SK-N-SH (cell line): Measurements from ENCODE around the gene ZNF444. TPM values are rescaled to one million over a fixed set of nuclear protein-coding genes. Genes with fewer than 3 reads are reported as not detected.

Source experiments
- CTCF ChIA-PET: fragments of 300-600, 350-600 bp; formaldehyde crosslinking; extraction: SDS; loops from one replicate; lab custom pipeline; 2021; lab: Yijun Ruan, JAX
- POLR2A ChIA-PET: fragments of 350-600 bp; sonication (Branson Sonifier 250); formaldehyde crosslinking; extraction: SDS; loops from one replicate; lab custom pipeline; 2020; ENCODE audit warnings: antibody characterized with exemption, inconsistent platforms; lab: Yijun Ruan, JAX
- DNase-seq: peaks from one replicate; pipeline ENCODE4 v3.0.0; 2012
- H2AFZ ChIP-seq: fragments of 200-600 bp; sonication (generic); 2 replicates; pipeline ENCODE4 v1.8.1; 2016; ENCODE audit warnings: antibody characterized with exemption, mild to moderate bottlenecking, low read depth
- H3F3A ChIP-seq: fragments of 200-600 bp; sonication (generic); replicated peaks from 2 replicates; pipeline ENCODE3; 2016; ENCODE audit warnings: antibody characterized with exemption, mild to moderate bottlenecking; ENCODE audit not compliant: insufficient read depth
- H3K27ac ChIP-seq, 2 experiments: fragments of 200-500 bp in 1 of 2; fragments of 200-600 bp in 1 of 2; sonication (Bioruptor generic) in 1 of 2; sonication (generic), shearing (Covaris generic) in 1 of 2; 2 replicates each; pipeline versions ENCODE4 v1.5.1 to v1.6.1; 2014 to 2016; ENCODE audit warnings: low read depth in 2 of 2, inconsistent platforms in 1 of 2, low read length in 1 of 2, mild to moderate bottlenecking in 1 of 2, mixed read lengths in 1 of 2
- H3K27me3 ChIP-seq: fragments of 200-600 bp; sonication (generic), shearing (Covaris generic); 2 replicates; pipeline ENCODE4 v1.6.1; 2016; ENCODE audit warnings: mixed run types; ENCODE audit not compliant: insufficient read depth
- H3K36me3 ChIP-seq, 2 experiments: fragments of 200-500 bp in 1 of 2; fragments of 200-600 bp in 1 of 2; sonication (Bioruptor generic) in 1 of 2; sonication (generic) in 1 of 2; replicated peaks in 1 of 2; 2 replicates each; pipeline versions ENCODE3 to v1.5.1; 2014 to 2016; ENCODE audit warnings: low read length in 1 of 2, mild to moderate bottlenecking in 1 of 2; ENCODE audit not compliant: insufficient read depth in 2 of 2, control insufficient read depth in 1 of 2
- H3K4me1 ChIP-seq, 2 experiments: fragments of 200-500 bp in 1 of 2; fragments of 200-600 bp in 1 of 2; sonication (Bioruptor generic) in 1 of 2; sonication (generic), shearing (Covaris generic) in 1 of 2; 2 replicates each; pipeline versions ENCODE4 v1.5.1 to v1.6.1; 2014 to 2016; ENCODE audit warnings: low read depth in 1 of 2, low read length in 1 of 2, mixed run types in 1 of 2; ENCODE audit not compliant: insufficient read depth in 2 of 2, control insufficient read depth in 1 of 2
- H3K4me2 ChIP-seq: fragments of 200-600 bp; sonication (generic), shearing (Covaris generic); 2 replicates; pipeline ENCODE4 v1.6.1; 2017; ENCODE audit warnings: mixed run types
- H3K4me3 ChIP-seq, 2 experiments: fragments of 200-500 bp in 1 of 2; fragments of 200-600 bp in 1 of 2; sonication (Bioruptor generic) in 1 of 2; sonication (generic), shearing (Covaris generic) in 1 of 2; 2 replicates each; pipeline versions ENCODE4 v1.5.1 to v1.8.1; 2014 to 2016; ENCODE audit warnings: low read depth in 2 of 2, inconsistent platforms in 1 of 2, low read length in 1 of 2, mild to moderate bottlenecking in 1 of 2, mixed read lengths in 1 of 2, moderate library complexity in 1 of 2
- H3K79me2 ChIP-seq: fragments of 200-600 bp; sonication (generic); 2 replicates; pipeline ENCODE4 v1.8.1; 2017; ENCODE audit warnings: mild to moderate bottlenecking; ENCODE audit not compliant: insufficient read depth
- H3K9ac ChIP-seq: fragments of 200-600 bp; sonication (generic); 2 replicates; pipeline ENCODE4 v1.6.1; 2017; ENCODE audit warnings: mixed run types
- H3K9me2 ChIP-seq: fragments of 200-600 bp; sonication (generic); 2 replicates; pipeline ENCODE4 v1.6.1; 2017; ENCODE audit warnings: mixed run types
- H3K9me3 ChIP-seq: fragments of 200-600 bp; sonication (generic); 2 replicates; pipeline ENCODE4 v1.6.1; 2017; ENCODE audit warnings: mixed run types, mild to moderate bottlenecking, moderate library complexity
- H4K20me1 ChIP-seq: fragments of 200-600 bp; sonication (generic); 2 replicates; pipeline ENCODE4 v1.6.1; 2017; ENCODE audit warnings: mild to moderate bottlenecking, mixed run types; ENCODE audit not compliant: insufficient read depth
- CHD2 ChIP-seq: fragments of 150-350 bp; IDR thresholded peaks from 2 replicates; pipeline ENCODE4 v1.6.1; 2018; ENCODE audit warnings: low read length; ENCODE audit not compliant: partially characterized antibody
- EZH2phosphoT487 ChIP-seq: fragments of 200-600 bp; sonication (generic); IDR thresholded peaks from 2 replicates; pipeline ENCODE4 v1.6.1; 2017; ENCODE audit warnings: low read depth, mixed run types, mild to moderate bottlenecking, antibody characterized with exemption, moderate library complexity, borderline replicate concordance
- GABPA ChIP-seq: IDR thresholded peaks from 2 replicates; pipeline ENCODE4 v1.4.0; 2012; ENCODE audit warnings: low read depth, mild to moderate bottlenecking
- MEF2A ChIP-seq: IDR thresholded peaks from 2 replicates; pipeline ENCODE4 v1.4.0; 2012; ENCODE audit warnings: low read depth, borderline replicate concordance
- MXI1 ChIP-seq: IDR thresholded peaks from 2 replicates; pipeline ENCODE4 v1.6.1; 2012; ENCODE audit warnings: mild to moderate bottlenecking, low read depth, low read length, improper control_type of control experiment
- NFIC ChIP-seq: IDR thresholded peaks from 2 replicates; pipeline ENCODE4 v1.4.0; 2012; ENCODE audit warnings: borderline replicate concordance
- NRF1 ChIP-seq: IDR thresholded peaks from 2 replicates; pipeline ENCODE4 v1.6.1; 2012; ENCODE audit warnings: low read depth, mild to moderate bottlenecking, low read length
- POLR2AphosphoS5 ChIP-seq: IDR thresholded peaks from 2 replicates; pipeline ENCODE4 v1.6.1; 2012; ENCODE audit warnings: low read depth, low read length
- RFX5 ChIP-seq: IDR thresholded peaks from 2 replicates; pipeline ENCODE4 v1.6.1; 2012; ENCODE audit warnings: mild to moderate bottlenecking, improper control_type of control experiment, low read length
- SIN3A ChIP-seq: IDR thresholded peaks from 2 replicates; pipeline ENCODE4 v1.6.1; 2012; ENCODE audit warnings: low read depth, mild to moderate bottlenecking, low read length, moderate library complexity, borderline replicate concordance
- TAF1 ChIP-seq: IDR thresholded peaks from 2 replicates; pipeline ENCODE4 v1.6.1; 2012; ENCODE audit warnings: low read depth, mild to moderate bottlenecking, low read length, moderate library complexity, borderline replicate concordance
- YY1 ChIP-seq: IDR thresholded peaks from 2 replicates; pipeline ENCODE4 v1.4.0; 2012; ENCODE audit warnings: low read depth, mild to moderate bottlenecking
- WGBS: methylation state at CpG from one replicate; pipeline ENCODE4 v1.1.6; 2017; ENCODE audit warnings: low lambda C conversion rate; 5-methylcytosine and 5-hydroxymethylcytosine counted together
- polyA plus RNA-seq, 3 experiments: library from polyadenylated mRNA; depleted of rRNA; stranded (reverse); fragments of >200 nt; gene quantifications; 2 replicates each; pipeline ENCODE4 v1.2.3, GENCODE V29; 2012
- TF ChIP-seq, protein P1 (sequence below): IDR thresholded peaks from 2 replicates; pipeline ENCODE4; 2012
- TF ChIP-seq, protein P2 (sequence below): fragments of 200-600 bp; sonication (generic); IDR thresholded peaks from 2 replicates; pipeline ENCODE4 v1.6.1; 2017; ENCODE audit warnings: antibody characterized with exemption, mild to moderate bottlenecking, moderate library complexity
- TF ChIP-seq, protein P3 (sequence below): IDR thresholded peaks from 2 replicates; pipeline ENCODE4 v1.4.0; 2012; ENCODE audit warnings: low read depth, borderline replicate concordance
- TF ChIP-seq, protein P4 (sequence below): IDR thresholded peaks from 2 replicates; pipeline ENCODE4 v1.4.0; 2012; ENCODE audit warnings: low read depth

ZNF444 gene
- polyA plus RNA-seq, 1 of the 3 experiments (the other 2 are of a cell fraction): 23.2 TPM

DNA sequence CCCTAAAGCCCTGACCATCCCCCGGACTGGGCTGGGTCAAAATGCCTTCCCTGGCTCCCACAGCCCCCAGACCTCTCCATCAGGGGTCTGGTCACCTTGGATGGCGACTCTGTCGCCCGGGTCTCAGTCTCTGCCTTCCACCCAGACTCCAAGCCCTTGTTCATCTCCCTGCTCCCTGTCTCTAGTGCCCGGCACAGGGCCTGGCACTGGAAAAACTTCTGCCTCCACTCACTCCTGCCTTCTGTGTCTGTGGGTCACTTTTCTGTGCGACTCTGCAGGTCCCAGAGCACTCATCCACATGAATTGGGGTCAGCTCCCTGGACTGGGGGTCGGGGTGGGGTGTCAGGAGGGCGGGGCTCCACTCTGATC, 21.1 kb upstream of the ZNF444 start:
- peak overlapping the region; percentile 98 for H3K4me2 ChIP-seq
- TF ChIP-seq NFIC (no peak), CHD2 (no peak)
- TF ChIP-seq, all 33 proteins: peak for 0
- no peaks in the 10 kb centered on the region for H3K9me3 ChIP-seq
- WGBS: 10% methylated on average over 8 of the region's 8 CpGs
- no peak overlapping the region for H2AFZ ChIP-seq
- peak overlapping the region; percentile 83 to 90 for H3K27ac ChIP-seq
- H3F3A ChIP-seq: peaks cover 6% of the 10 kb centered on the region
- ChIA-PET CTCF (interaction anchor here (0.9 to 1.2 kb wide), 3 partner anchors 39 to 44 kb away, joined by 3 to 5 read pairs (median 4); no protein-coding TSS in a partner anchor), POLR2A (no interaction called here)
- no peak for DNase-seq
- H3K36me3 ChIP-seq: peaks cover 0 to 12% of the 10 kb centered on the region in 2 experiments
- no peaks in the 10 kb centered on the region for H3K9me2 ChIP-seq
- H3K27me3 ChIP-seq: no peaks in the 10 kb centered on the region
- peak overlapping the region; percentile 95 for H3K9ac ChIP-seq
- H3K79me2 ChIP-seq: peaks cover 54% of the 10 kb centered on the region
- H4K20me1 ChIP-seq: peaks cover 51% of the 10 kb centered on the region
- H3K4me1 ChIP-seq: peaks cover 4 to 21% of the 10 kb centered on the region in 2 experiments; a peak in 1 of 4 replicates
- peak overlapping the region; percentile 86 to 91 for H3K4me3 ChIP-seq

DNA sequence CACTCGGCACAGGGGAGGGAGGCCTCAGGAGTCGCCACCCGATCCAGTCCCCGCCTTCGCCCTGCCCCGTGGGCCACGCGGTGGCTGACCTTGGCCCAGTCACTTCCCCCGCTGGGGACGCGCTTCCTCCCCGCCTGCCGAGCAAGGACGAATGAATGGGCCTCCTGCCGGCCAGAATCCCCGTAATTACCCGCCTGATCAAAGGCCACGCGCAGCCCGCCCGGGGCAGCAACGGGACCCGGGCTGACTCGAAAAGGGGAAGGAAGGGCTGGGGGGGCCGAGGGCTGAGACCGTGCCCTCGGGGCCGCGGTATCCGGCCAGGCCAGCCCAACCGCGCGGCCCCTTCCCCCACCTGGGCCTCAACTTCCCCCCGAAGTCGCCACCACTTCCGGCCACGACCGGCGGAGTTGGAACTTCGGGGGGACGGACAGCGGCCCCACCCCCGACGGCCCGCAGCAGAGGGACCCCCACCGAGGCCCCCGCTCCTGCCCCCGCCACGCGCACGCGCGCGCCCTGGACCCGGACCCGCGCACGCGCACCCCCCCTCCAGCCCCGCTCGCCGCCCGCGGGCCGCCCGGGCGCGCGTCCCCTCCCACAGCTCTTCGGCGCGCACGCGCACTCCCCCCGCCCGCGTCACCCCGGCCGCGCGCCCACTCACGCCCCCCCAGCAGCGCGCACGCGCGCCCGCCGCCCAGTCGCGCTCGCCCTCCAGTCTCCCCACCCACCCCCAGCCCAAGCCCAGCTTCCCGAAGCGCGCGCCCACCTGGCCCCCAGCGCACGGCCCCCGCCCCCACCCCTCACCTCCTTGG, 20.5 kb upstream of the ZNF444 start:
- Histone ChIP-seq H3K9me2 (no peaks in the 10 kb centered on the region), H3K79me2 (peaks cover 48% of the 10 kb centered on the region), H4K20me1 (peaks cover 46% of the 10 kb centered on the region), H3F3A (peaks cover 6% of the 10 kb centered on the region), H3K4me2 (peak overlapping the region; percentile 98), H3K27ac (peak overlapping the region; percentile 83 to 90), H2AFZ (no peak overlapping the region), H3K9ac (peak overlapping the region; percentile 95), H3K4me1 (peaks cover 4 to 21% of the 10 kb centered on the region in 2 experiments; a peak in 1 of 4 replicates), H3K36me3 (peaks cover 0 to 12% of the 10 kb centered on the region in 2 experiments), H3K27me3 (no peaks in the 10 kb centered on the region), H3K4me3 (peak overlapping the region; percentile 86 to 91), H3K9me3 (no peaks in the 10 kb centered on the region)
- POLR2A ChIA-PET: interaction anchor here (0.5 to 1.5 kb wide), 7 partner anchors 8 to 446 kb away, joined by 3 to 8 read pairs (median 4); partner anchors contain the start of gene ZNF444
- 0% methylated on average over 12 of the region's 99 CpGs for WGBS
- peak; percentile 64 for TF ChIP-seq GABPA
- TF ChIP-seq SIN3A: 0 out of 2 replicates have a peak, but pooled peaks have one; percentile 18
- TF ChIP-seq YY1: 0 out of 2 replicates have a peak, but pooled peaks have one; percentile 1
- no peak for TF ChIP-seq RFX5
- TF ChIP-seq, protein P1, sequence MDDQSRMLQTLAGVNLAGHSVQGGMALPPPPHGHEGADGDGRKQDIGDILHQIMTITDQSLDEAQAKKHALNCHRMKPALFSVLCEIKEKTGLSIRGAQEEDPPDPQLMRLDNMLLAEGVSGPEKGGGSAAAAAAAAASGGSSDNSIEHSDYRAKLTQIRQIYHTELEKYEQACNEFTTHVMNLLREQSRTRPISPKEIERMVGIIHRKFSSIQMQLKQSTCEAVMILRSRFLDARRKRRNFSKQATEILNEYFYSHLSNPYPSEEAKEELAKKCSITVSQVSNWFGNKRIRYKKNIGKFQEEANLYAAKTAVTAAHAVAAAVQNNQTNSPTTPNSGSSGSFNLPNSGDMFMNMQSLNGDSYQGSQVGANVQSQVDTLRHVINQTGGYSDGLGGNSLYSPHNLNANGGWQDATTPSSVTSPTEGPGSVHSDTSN: no peak
- peak; percentile 57 for TF ChIP-seq POLR2AphosphoS5
- TF ChIP-seq MXI1: peak; percentile 49
- TF ChIP-seq EZH2phosphoT487: no peak
- TF ChIP-seq CHD2: peak; percentile 41
- TF ChIP-seq NRF1: peak; percentile 56
- TF ChIP-seq, protein P2, sequence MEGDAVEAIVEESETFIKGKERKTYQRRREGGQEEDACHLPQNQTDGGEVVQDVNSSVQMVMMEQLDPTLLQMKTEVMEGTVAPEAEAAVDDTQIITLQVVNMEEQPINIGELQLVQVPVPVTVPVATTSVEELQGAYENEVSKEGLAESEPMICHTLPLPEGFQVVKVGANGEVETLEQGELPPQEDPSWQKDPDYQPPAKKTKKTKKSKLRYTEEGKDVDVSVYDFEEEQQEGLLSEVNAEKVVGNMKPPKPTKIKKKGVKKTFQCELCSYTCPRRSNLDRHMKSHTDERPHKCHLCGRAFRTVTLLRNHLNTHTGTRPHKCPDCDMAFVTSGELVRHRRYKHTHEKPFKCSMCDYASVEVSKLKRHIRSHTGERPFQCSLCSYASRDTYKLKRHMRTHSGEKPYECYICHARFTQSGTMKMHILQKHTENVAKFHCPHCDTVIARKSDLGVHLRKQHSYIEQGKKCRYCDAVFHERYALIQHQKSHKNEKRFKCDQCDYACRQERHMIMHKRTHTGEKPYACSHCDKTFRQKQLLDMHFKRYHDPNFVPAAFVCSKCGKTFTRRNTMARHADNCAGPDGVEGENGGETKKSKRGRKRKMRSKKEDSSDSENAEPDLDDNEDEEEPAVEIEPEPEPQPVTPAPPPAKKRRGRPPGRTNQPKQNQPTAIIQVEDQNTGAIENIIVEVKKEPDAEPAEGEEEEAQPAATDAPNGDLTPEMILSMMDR: peak; percentile 25; the same call in 1 of the 2 replicates
- TF ChIP-seq MEF2A: no peak
- TF ChIP-seq, protein P3, sequence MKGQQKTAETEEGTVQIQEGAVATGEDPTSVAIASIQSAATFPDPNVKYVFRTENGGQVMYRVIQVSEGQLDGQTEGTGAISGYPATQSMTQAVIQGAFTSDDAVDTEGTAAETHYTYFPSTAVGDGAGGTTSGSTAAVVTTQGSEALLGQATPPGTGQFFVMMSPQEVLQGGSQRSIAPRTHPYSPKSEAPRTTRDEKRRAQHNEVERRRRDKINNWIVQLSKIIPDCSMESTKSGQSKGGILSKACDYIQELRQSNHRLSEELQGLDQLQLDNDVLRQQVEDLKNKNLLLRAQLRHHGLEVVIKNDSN: 0 out of 2 replicates have a peak, but pooled peaks have one; percentile 16
- TF ChIP-seq, protein P4, sequence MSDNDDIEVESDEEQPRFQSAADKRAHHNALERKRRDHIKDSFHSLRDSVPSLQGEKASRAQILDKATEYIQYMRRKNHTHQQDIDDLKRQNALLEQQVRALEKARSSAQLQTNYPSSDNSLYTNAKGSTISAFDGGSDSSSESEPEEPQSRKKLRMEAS: peak; percentile 84; the same call in 1 of the 2 replicates
- TF ChIP-seq TAF1: peak; percentile 26; the same call in 1 of the 2 replicates
- CTCF ChIA-PET: interaction anchor here (0.6 to 1.5 kb wide), 6 partner anchors 40 to 1742 kb away, joined by 3 to 5 read pairs (median 4); no protein-coding TSS in a partner anchor
- DNase-seq: peak; percentile 95
